ENCODE measurements around the gene HS3ST4.

GRCh38 chr16:25931473-25932035, 239.8 kb downstream of the HS3ST4 start:
- no peak for TF ChIP-seq EZH2phosphoT487 (IDR thresholded peaks at IDR 0.05; ENCODE audit: insufficient read depth, low read depth)
- TF ChIP-seq EZH2 (IDR thresholded peaks at IDR 0.05; ENCODE audit: insufficient read depth, poor library complexity, severe bottlenecking) = no peak
